HTR-8/SVneo (cell line): ENCODE measurements around the gene BEST4.
"Not testable (repeated sequence)": the region's sequence is repeated elsewhere in the genome, so short reads cannot be mapped to it uniquely, and the experiment has no call there.

Source experiments
- DNase-seq: peaks from one replicate; pipeline ENCODE4 v3.0.0; 2011; ENCODE audit warnings: low spot score, mixed read lengths; ENCODE audit not compliant: insufficient read length
- FAIRE-seq: peaks from 2 replicates; lab custom pipeline; 2011; peaks lifted over from hg19 to GRCh38; lab: Jason Lieb, UNC

The BEST4 gene

GRCh38 chr1:44805311-44806024 lies 17.5 kb upstream of the BEST4 start:
- DNase-seq, result no peak
- FAIRE-seq, result no peak

GRCh38 chr1:44803312-44804095 lies 15.5 kb upstream of the BEST4 start:
- no peak for FAIRE-seq
- DNase-seq, result no peak

- FAIRE-seq, result no peak
- DNase-seq, result no peak
Observed at GRCh38 chr1:44803062-44803311, 15.0 kb upstream of the BEST4 start.

- no peak for DNase-seq
- no peak for FAIRE-seq
Observed at GRCh38 chr1:44802306-44803061, 14.5 kb upstream of the BEST4 start.

GRCh38 chr1:44801491-44802305 lies 13.7 kb upstream of the BEST4 start:
- no peak for FAIRE-seq
- DNase-seq, result no peak

GRCh38 chr1:44799770-44800584 lies 12.0 kb upstream of the BEST4 start, which contains the start of gene PLK3:
Gene PLK3, plus strand, starts transcription at chr1:44800377. Its CDS starts 87 bp downstream, at chr1:44800464.
- peak; percentile 95 for FAIRE-seq
- DNase-seq, result peak; percentile 82

GRCh38 chr1:44798481-44799365 lies 10.8 kb upstream of the BEST4 start:
- DNase-seq (no peak), FAIRE-seq (no peak)

- DNase-seq, FAIRE-seq: not testable (repeated sequence)
Observed at GRCh38 chr1:44797886-44798285, 9.9 kb upstream of the BEST4 start.

- DNase-seq (no peak), FAIRE-seq (no peak)
Observed at GRCh38 chr1:44792736-44793502, 4.9 kb upstream of the BEST4 start.

- FAIRE-seq, result no peak
- no peak for DNase-seq
Observed at GRCh38 chr1:44790968-44791801, 3.2 kb upstream of the BEST4 start.

- FAIRE-seq (no peak), DNase-seq (no peak)
Observed at GRCh38 chr1:44787506-44787905, 464 bp downstream of the BEST4 start.

GRCh38 chr1:44786841-44787426 lies 1.0 kb downstream of the BEST4 start:
- FAIRE-seq (no peak), DNase-seq (no peak)

GRCh38 chr1:44786138-44786840 lies 1.7 kb downstream of the BEST4 start:
- no peak for FAIRE-seq
- DNase-seq, result no peak

- DNase-seq (no peak), FAIRE-seq (no peak)
Observed at GRCh38 chr1:44785501-44786137, 2.4 kb downstream of the BEST4 start.

GRCh38 chr1:44785029-44785380 lies 3.0 kb downstream of the BEST4 start:
- DNase-seq (no peak), FAIRE-seq (no peak)
